Large intestine (tissue), 3 donors: ENCODE measurements around the gene SNAP91. TPM values are rescaled to one million over a fixed set of nuclear protein-coding genes. Genes with fewer than 3 reads are reported as not detected.
"Not testable (repeated sequence)": the region's sequence is repeated elsewhere in the genome, so short reads cannot be mapped to it uniquely, and the experiment has no call there.

ENCODE experiments used
- DNase-seq, 2 donors: peaks; one replicate each; pipeline versions ENCODE4 v3.0.0 to v3.0.0-alpha.2; 2013
- H3K27ac ChIP-seq: one replicate; pipeline ENCODE4 v1.5.1; 2013; ENCODE audit warnings: low read length
- H3K27me3 ChIP-seq: 2 replicates; pipeline ENCODE4 v1.6.1; 2013; ENCODE audit warnings: low read length; ENCODE audit not compliant: control insufficient read depth, insufficient read depth
- H3K36me3 ChIP-seq: 2 replicates; pipeline ENCODE4 v1.6.1; 2013; ENCODE audit warnings: low read length; ENCODE audit not compliant: control insufficient read depth, insufficient read depth
- H3K4me1 ChIP-seq: one replicate; pipeline ENCODE4 v1.6.1; 2013; ENCODE audit warnings: low read length; ENCODE audit not compliant: control insufficient read depth, insufficient read depth
- H3K4me3 ChIP-seq: one replicate; pipeline ENCODE4 v1.5.1; 2013; ENCODE audit warnings: low read length
- H3K9me3 ChIP-seq: one replicate; pipeline ENCODE4 v1.6.1; 2013; ENCODE audit warnings: mild to moderate bottlenecking, low read depth, low read length, moderate library complexity; ENCODE audit not compliant: control insufficient read depth
- WGBS: methylation state at CpG from one replicate; pipeline ENCODE4 v1.1.5; 2013; ENCODE audit warnings: low lambda C conversion rate; ENCODE audit not compliant: insufficient coverage; 5-methylcytosine and 5-hydroxymethylcytosine counted together
- polyA plus RNA-seq: library from polyadenylated mRNA; unstranded; fragments of 120-200 nt; gene quantifications from one replicate; pipeline ENCODE4 v1.2.1, GENCODE V29; 2013

SNAP91 gene
- polyA plus RNA-seq, 1 donor = 4.9 TPM

GRCh38 chr6:83550482-83550881, 158.4 kb downstream of the SNAP91 start:
- no CpG with 5 or more reads among the region's 5 CpGs for WGBS
- not testable (repeated sequence) for DNase-seq, H3K4me1 ChIP-seq, H3K27ac ChIP-seq, H3K36me3 ChIP-seq, H3K4me3 ChIP-seq, H3K27me3 ChIP-seq, H3K9me3 ChIP-seq

DNA sequence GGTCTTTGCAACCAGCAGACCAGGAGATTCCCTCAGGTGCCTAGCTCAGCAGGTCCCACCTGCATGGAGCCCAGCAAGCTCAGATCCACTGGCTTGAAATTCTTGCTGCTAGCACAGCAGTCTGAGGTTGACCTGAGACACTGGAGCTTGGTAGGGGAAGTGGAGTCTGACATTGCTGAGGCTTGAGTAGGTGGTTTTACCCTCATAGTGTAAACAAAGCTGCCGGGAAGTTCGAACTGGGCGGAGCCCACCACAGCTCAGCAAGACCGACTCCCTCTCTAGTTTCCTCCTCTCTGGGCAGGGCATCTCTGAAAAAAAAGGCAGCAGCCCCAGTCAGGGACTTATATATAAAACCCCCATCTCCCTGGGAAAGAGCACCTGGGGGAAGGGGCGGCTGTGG, 162.3 kb downstream of the SNAP91 start:
- Histone ChIP-seq H3K4me1 (no peaks in the 10 kb centered on the region), H3K27me3 (no peaks in the 10 kb centered on the region), H3K4me3 (no peak overlapping the region), H3K27ac (no peak overlapping the region), H3K36me3 (no peaks in the 10 kb centered on the region), H3K9me3 (no peaks in the 10 kb centered on the region)
- WGBS = no CpG with 5 or more reads among the region's 5 CpGs
- DNase-seq = no peak

GRCh38 chr6:83539678-83540077, 169.2 kb downstream of the SNAP91 start:
- Histone ChIP-seq H3K9me3 (no peaks in the 10 kb centered on the region), H3K27me3 (no peaks in the 10 kb centered on the region), H3K4me3 (no peak overlapping the region), H3K36me3 (no peaks in the 10 kb centered on the region), H3K27ac (no peak overlapping the region), H3K4me1 (no peaks in the 10 kb centered on the region)
- WGBS = 93% methylated on average over 3 of the region's 4 CpGs
- DNase-seq = no peak

DNA sequence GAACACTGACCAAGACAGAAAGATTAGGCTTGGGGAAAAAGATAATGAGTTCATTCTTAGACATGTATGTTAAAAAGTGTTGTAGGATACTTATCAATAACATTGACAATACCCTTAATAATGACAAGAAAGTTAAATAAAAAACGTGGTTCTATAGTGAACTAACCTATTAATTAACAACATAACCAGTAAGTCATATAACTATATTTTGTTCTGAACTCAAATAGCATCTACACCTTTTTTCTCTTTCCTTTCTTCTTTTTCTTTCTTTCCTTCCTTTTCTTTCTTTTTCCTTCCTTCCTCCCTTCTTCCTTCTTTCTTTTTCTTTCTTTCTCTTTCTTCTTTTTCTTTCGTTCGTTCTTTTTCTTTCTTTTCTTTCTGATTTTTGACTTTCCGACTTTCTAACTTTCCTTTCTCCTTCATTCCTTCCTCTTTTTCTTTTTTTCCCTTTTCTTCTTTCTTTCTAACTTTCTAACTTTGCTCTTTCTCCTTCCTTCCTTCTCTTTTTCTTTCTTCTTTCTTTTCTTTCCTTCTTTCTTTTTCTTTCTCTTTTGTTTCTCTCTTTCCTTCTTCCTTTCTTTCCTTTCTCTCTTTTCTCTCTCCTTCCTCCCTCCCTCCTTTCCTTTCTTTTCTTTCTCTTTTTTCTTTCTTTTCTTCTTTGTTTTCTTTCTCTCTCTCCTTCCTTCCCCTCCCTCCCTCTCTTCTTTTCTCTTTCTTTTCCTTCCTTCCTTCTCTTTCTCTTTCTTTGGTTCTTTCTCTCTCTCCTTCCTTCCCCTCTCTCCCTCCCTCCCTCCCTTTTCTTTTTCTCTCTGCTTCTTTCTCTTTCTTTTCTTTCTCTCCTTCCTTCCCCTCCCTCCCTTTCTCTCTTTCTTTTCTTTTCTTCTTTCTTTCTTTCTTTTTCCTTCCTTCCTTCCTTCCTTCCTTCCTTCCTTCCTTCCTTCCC, 172.0 kb downstream of the SNAP91 start:
- DNase-seq = no peak
- H3K4me1 ChIP-seq = no peaks in the 10 kb centered on the region
- 76% methylated on average over 4 of the region's 4 CpGs for WGBS
- H3K36me3 ChIP-seq = no peaks in the 10 kb centered on the region
- no peak overlapping the region for H3K27ac ChIP-seq
- H3K9me3 ChIP-seq = no peaks in the 10 kb centered on the region
- H3K4me3 ChIP-seq = no peak overlapping the region
- peaks cover under 1% of the 10 kb centered on the region for H3K27me3 ChIP-seq

- DNase-seq = peak; percentile 16 to 19
Measured at GRCh38 chr6:83536034-83536646, 172.8 kb downstream of the SNAP91 start.

DNA sequence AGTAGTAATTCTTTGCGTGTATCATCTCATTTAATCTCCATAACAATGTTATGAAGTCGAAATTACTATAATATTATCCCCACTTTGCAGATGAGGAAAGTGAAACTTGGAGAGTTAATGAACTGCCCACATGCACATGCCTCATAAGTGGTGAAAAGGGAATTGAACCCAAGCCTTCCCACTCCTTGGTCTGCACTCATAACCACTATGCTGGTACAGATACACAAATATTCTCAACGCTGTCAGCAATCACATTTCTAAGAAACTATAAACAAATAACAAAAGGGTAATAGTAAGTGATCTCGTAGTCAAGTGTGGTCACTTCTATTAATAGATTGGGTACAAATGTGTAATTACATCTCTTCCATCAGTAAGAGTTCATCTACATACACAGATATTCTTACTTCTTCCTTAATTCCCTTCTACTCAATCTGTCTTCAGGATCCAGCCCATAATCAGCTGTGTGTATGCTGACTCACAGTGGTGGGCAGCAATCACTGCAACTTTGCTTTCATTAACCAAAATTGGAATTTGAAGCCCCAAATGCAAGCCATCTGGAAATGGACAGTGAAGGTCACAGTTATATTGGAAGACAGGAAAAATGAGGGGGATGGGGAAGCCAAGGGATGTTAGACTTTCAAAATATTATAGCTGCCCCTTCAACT, 190.0 kb downstream of the SNAP91 start:
- Histone ChIP-seq H3K4me3 (no peak overlapping the region), H3K27ac (no peak overlapping the region), H3K4me1 (no peaks in the 10 kb centered on the region), H3K9me3 (no peaks in the 10 kb centered on the region), H3K27me3 (no peaks in the 10 kb centered on the region), H3K36me3 (no peaks in the 10 kb centered on the region)
- WGBS = 86% methylated on average over 2 of the region's 4 CpGs
- DNase-seq = no peak

More at GRCh38 chr6:83536034-83536646, 172.8 kb downstream of the SNAP91 start:
- H3K9me3 ChIP-seq = no peaks in the 10 kb centered on the region
- H3K36me3 ChIP-seq = no peaks in the 10 kb centered on the region
- H3K27me3 ChIP-seq = peaks cover 2% of the 10 kb centered on the region
- no peaks in the 10 kb centered on the region for H3K4me1 ChIP-seq
- no peak overlapping the region for H3K4me3 ChIP-seq
- H3K27ac ChIP-seq = no peak overlapping the region
- 17% methylated on average over 1 of the region's 5 CpGs for WGBS

DNA sequence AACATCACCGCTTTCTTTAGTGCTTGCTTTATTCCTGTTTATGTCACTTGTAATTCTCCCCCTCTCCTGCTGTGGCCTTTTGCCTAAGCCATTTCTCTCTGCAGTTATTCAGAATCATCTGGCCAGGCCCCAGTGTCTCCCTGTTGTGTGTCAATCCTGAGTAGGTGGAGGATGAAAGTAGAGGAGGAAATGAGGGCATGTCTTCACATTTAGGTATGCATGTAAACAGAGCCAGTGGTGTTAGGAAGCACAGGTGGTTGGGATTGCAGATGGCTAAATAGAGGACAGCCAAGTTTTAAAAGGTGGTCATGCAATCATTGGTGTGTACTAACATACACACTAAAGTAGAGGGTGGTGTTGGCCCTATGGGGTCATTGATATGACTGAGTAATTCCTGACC, 191.4 kb downstream of the SNAP91 start:
- Histone ChIP-seq H3K4me1 (peaks cover 5% of the 10 kb centered on the region), H3K27ac (no peak overlapping the region), H3K27me3 (no peaks in the 10 kb centered on the region), H3K9me3 (no peaks in the 10 kb centered on the region), H3K36me3 (no peaks in the 10 kb centered on the region), H3K4me3 (no peak overlapping the region)
- WGBS = 75% methylated on average over 1 of the region's 1 CpG
- no peak for DNase-seq

DNA sequence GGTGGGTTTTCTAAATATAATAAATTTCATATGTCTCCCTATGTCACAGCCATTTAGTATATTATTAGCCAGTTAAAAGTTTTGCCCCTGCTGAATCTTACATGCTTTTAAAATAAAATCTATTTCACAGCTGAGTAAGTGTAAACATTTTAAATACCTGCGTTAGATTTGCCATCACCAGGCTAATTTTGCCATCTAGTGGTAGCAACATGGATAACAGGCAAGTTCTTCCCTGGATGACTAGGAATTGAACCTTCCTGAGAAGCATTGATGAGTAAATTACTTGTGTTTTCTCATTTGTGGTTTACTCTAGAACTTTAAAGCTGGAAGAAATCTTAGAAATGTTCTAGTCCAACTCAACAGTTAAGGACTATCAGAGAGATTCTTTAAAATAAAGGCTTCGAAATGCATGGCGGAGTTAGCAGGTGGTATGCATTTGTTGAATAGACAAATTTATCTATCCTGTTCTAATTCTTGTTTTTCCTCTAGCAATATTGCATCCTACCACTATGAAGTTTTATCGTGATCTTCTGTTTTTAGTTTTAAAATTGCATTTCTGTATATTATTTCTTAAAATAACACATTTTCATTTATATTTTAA, 193.9 kb downstream of the SNAP91 start:
- H3K27ac ChIP-seq = no peak overlapping the region
- DNase-seq = peak; percentile 46 to 49
- no peaks in the 10 kb centered on the region for H3K27me3 ChIP-seq
- H3K4me3 ChIP-seq = no peak overlapping the region
- H3K36me3 ChIP-seq = no peaks in the 10 kb centered on the region
- 44% methylated on average over 1 of the region's 4 CpGs for WGBS
- no peaks in the 10 kb centered on the region for H3K9me3 ChIP-seq
- H3K4me1 ChIP-seq = peaks cover 8% of the 10 kb centered on the region

DNA sequence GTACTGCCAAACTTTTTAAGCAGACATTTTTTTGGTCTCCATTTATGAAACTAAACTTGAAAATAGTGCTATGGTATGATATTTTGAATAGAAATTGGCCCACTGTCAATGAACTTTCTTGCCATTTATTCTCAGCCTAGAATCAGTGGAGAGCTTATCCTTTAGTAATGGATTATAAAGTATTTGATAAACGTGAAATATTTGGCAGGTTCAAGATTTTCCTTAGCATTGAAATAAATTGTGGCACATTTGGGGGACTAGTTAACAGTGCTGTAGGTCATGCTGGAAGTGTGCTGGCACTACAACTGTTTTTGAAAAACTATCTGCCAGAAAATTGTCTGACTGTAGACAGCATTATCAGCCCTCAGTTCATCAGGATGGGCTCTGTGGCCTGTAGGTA, 194.4 kb downstream of the SNAP91 start:
- 67% methylated on average over 1 of the region's 1 CpG for WGBS

More for the DNA sequence above, 194.4 kb downstream of the SNAP91 start:
- H3K27ac ChIP-seq = no peak overlapping the region
- peaks cover 10% of the 10 kb centered on the region for H3K4me1 ChIP-seq
- no peak for DNase-seq
- no peaks in the 10 kb centered on the region for H3K36me3 ChIP-seq
- H3K9me3 ChIP-seq = no peaks in the 10 kb centered on the region
- no peaks in the 10 kb centered on the region for H3K27me3 ChIP-seq
- H3K4me3 ChIP-seq = no peak overlapping the region
